A673 (cell line): ENCODE measurements around the gene DOCK1. TPM values are rescaled to one million over a fixed set of nuclear protein-coding genes. Genes with fewer than 3 reads are reported as not detected.

Source experiments
- BruUV-seq: library from RNA; stranded (reverse); fragments of 400-500 nt; replicated peaks from 2 replicates; lab custom pipeline; 2021; lab: Mats Ljungman, UMichigan
- CTCF ChIA-PET: fragments of 300-600 bp; sonication (Branson Sonifier 250); formaldehyde crosslinking; loops from one replicate; lab custom pipeline; 2022; ENCODE audit warnings: antibody characterized with exemption; lab: Charles Lee
- POLR2A ChIA-PET: fragments of 300-600 bp; sonication (Branson Sonifier 250); formaldehyde crosslinking; loops from one replicate; lab custom pipeline; 2022; ENCODE audit warnings: antibody characterized with exemption; ENCODE audit not compliant: low non-redundant PET; lab: Charles Lee
- DNase-seq: peaks from one replicate; pipeline ENCODE4 v3.0.0-alpha.2; 2015; ENCODE audit warnings: low spot score
- H3K27ac ChIP-seq: fragments of 200-600 bp; sonication (generic); 2 replicates; pipeline ENCODE4 v1.5.1; 2016; ENCODE audit warnings: mixed run types, low read depth, mild to moderate bottlenecking, mixed read lengths, antibody characterized with exemption, low read length; ENCODE audit not compliant: poor library complexity, severe bottlenecking
- H3K27me3 ChIP-seq: fragments of 200-600 bp; sonication (generic); replicated peaks from 2 replicates; pipeline ENCODE4 v1.6.1; 2017; ENCODE audit warnings: mixed run types, low read depth, mild to moderate bottlenecking, mixed read lengths, antibody characterized with exemption, low read length; ENCODE audit not compliant: insufficient read depth, poor library complexity
- H3K36me3 ChIP-seq: fragments of 200-600 bp; sonication (generic); 2 replicates; pipeline ENCODE4 v1.6.1; 2016; ENCODE audit warnings: mixed run types, mild to moderate bottlenecking, mixed read lengths, antibody characterized with exemption, low read length; ENCODE audit not compliant: insufficient read depth, poor library complexity, severe bottlenecking
- H3K4me1 ChIP-seq: fragments of 200-600 bp; sonication (generic); 2 replicates; pipeline ENCODE4 v1.6.1; 2017; ENCODE audit warnings: mixed run types, mild to moderate bottlenecking, mixed read lengths, antibody characterized with exemption, low read length; ENCODE audit not compliant: insufficient read depth, poor library complexity, severe bottlenecking
- H3K4me3 ChIP-seq: fragments of 200-600 bp; sonication (generic); 2 replicates; pipeline ENCODE4 v1.5.1; 2016; ENCODE audit warnings: low read depth, mixed run types, mild to moderate bottlenecking, mixed read lengths, low read length; ENCODE audit not compliant: poor library complexity, severe bottlenecking
- H3K9me3 ChIP-seq: fragments of 200-600 bp; sonication (generic); 2 replicates; pipeline ENCODE4 v1.6.1; 2016; ENCODE audit warnings: mixed run types, low read depth, mild to moderate bottlenecking, mixed read lengths, antibody characterized with exemption, low read length; ENCODE audit not compliant: poor library complexity, severe bottlenecking
- CTCF ChIP-seq: fragments of 300-800, 200-600 bp; sonication (generic); conservative IDR thresholded peaks from 2 replicates; pipeline ENCODE4 v1.5.1; 2017; ENCODE audit warnings: low read depth, mild to moderate bottlenecking, antibody characterized with exemption, low read length, moderate library complexity, mixed read lengths
- EZH2 ChIP-seq: fragments of 200-600 bp; sonication (generic); IDR thresholded peaks from 2 replicates; pipeline ENCODE4 v1.6.1; 2017; ENCODE audit warnings: borderline replicate concordance, low read depth, mild to moderate bottlenecking, mixed read lengths, antibody characterized with exemption, low read length; ENCODE audit not compliant: poor library complexity, severe bottlenecking
- intact Hi-C: fragments of 100-400 bp; cut with micrococcal nuclease; formaldehyde crosslinking; loops from one replicate; pipeline ENCODE4 v1.10.0; 2022; ENCODE audit not compliant: unreplicated experiment
- total RNA-seq: library from RNA; stranded (reverse); gene quantifications from 2 replicates; pipeline ENCODE4 v1.2.3, GENCODE V29; 2021

The DOCK1 gene
- total RNA-seq, 1 experiment from 2014 or later, result 30.7 TPM

GRCh38 chr10:127034034-127034633, 128.9 kb downstream of the DOCK1 start:
- Histone ChIP-seq H3K4me1 (no peaks in the 10 kb centered on the region), H3K36me3 (peaks cover 6% of the 10 kb centered on the region), H3K9me3 (no peaks in the 10 kb centered on the region), H3K27me3 (no peaks in the 10 kb centered on the region), H3K27ac (no peak overlapping the region), H3K4me3 (no peak overlapping the region)
- BruUV-seq, result no TSS peak
- CTCF ChIA-PET, result no interaction called here
- DNase-seq, result no peak
- intact Hi-C loops, result no loop called here
- TF ChIP-seq EZH2 (no peak), CTCF (no peak)
- POLR2A ChIA-PET, result no interaction called here

GRCh38 chr10:127034790-127035189, 129.6 kb downstream of the DOCK1 start:
- no peaks in the 10 kb centered on the region for H3K27me3 ChIP-seq
- ChIA-PET CTCF (no interaction called here), POLR2A (no interaction called here)
- H3K4me3 ChIP-seq, result no peak overlapping the region
- no peak for DNase-seq
- H3K4me1 ChIP-seq, result no peaks in the 10 kb centered on the region
- intact Hi-C loops, result no loop called here
- peaks cover 6% of the 10 kb centered on the region for H3K36me3 ChIP-seq
- TF ChIP-seq CTCF, result no peak
- no peak for TF ChIP-seq EZH2
- no peaks in the 10 kb centered on the region for H3K9me3 ChIP-seq
- H3K27ac ChIP-seq, result no peak overlapping the region
- no TSS peak for BruUV-seq

- TF ChIP-seq CTCF, result no peak
- TF ChIP-seq EZH2, result no peak
- no peaks in the 10 kb centered on the region for H3K9me3 ChIP-seq
- CTCF ChIA-PET, result no interaction called here
- POLR2A ChIA-PET, result no interaction called here
- H3K36me3 ChIP-seq, result peaks cover 6% of the 10 kb centered on the region
- intact Hi-C loops, result no loop called here
- H3K4me3 ChIP-seq, result no peak overlapping the region
- H3K27me3 ChIP-seq, result no peaks in the 10 kb centered on the region
- BruUV-seq, result no TSS peak
- H3K27ac ChIP-seq, result no peak overlapping the region
- DNase-seq, result no peak
- no peaks in the 10 kb centered on the region for H3K4me1 ChIP-seq
These were observed 130.6 kb downstream of the DOCK1 start for GRCh38 chr10:127035827-127036226.
